Endometrial microvascular endothelial cells (primary cell): ENCODE data around the gene SMARCD2. TPM values are rescaled to one million over a fixed set of nuclear protein-coding genes. Genes with fewer than 3 reads are reported as not detected.
"Not testable (repeated sequence)": the region's sequence is repeated elsewhere in the genome, so short reads cannot be mapped to it uniquely, and the experiment has no call there.

Experiments used
- in situ Hi-C: cut with HindIII; loops from 2 replicates; pipeline ENCODE4 v1.10.0; 2017; ENCODE audit warnings: low sequenced_read_pairs, low pct_unique_long_range_greater_than_20kb; ENCODE audit errors: inconsistent ontology term
- total RNA-seq: library from RNA; depleted of rRNA; stranded (reverse); fragments of >200 nt; gene quantifications from one replicate; pipeline ENCODE4 v1.2.3, GENCODE V29; 2015; ENCODE audit errors: inconsistent ontology term

SMARCD2 gene
- total RNA-seq, 1 donor from 2014 or later, result 81.4 TPM

DNA sequence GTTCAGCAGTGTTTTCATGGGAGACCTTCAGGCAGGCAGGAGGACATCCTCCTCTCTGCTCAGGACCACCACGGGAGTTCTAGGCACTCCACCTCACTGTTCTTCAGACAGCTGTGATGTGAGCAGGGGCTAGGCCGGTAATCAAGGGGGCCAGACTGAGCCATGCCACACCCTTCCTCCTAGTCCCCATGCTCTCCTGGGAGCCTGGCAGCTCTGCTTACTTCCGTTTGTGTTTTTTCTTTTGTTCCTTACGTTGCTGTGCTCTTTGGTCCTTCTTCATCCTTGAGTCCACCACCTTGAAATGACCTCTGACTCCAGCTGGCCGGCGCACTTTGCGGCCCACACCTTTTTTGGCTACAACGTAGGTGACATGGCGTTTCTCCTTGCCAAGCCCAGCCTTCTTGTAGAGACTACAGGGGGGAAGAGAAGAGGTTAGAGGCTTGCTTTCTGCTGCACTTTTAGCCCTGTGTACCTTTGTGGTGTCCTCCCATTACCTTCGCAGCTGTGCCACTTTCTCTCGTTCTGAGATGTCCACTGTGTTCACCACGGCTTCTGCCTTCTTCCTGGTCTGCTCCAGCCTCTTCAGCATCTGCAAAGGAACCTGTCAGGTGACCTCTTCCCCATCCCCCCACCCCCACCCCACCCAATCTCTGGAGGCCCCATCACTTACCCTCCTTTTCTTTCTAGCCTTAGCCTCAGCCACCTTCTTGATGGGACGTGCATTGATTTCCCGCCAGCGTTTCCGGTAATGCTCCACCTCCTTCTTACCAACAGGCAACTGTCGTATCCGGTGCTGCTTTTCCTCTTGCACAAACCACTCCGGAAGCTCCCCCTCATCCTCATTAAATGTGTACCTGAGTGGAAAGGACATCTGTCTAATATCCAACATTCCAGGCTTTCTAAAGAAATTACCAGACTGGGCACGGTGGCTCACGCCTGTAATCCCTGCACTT lies 22.6 kb downstream of the SMARCD2 start:
- in situ Hi-C loops, result no loop called here

DNA sequence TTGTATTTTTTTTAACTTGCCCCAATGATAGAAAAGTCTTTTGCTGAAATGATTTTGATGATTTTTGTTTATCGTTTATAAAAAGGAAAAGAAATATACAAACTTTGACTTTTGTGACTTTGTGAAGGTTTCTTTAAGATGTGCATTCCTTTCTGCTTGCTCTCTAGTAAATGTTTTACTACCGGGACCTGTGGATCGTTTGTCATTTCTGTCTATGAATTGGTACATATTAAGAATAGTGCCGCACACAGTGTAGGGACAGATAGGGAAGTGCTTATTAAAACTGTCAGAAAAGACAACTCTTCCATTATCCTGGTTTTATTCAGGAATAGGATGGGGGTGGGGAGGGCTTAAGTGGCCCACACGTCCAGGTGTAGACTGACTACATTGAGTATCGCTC lies 23.4 kb downstream of the SMARCD2 start:
- in situ Hi-C loops, result no loop called here

- in situ Hi-C loops, result no loop called here
These were observed 24.6 kb downstream of the SMARCD2 start for GRCh38 chr17:63817736-63818385.

DNA sequence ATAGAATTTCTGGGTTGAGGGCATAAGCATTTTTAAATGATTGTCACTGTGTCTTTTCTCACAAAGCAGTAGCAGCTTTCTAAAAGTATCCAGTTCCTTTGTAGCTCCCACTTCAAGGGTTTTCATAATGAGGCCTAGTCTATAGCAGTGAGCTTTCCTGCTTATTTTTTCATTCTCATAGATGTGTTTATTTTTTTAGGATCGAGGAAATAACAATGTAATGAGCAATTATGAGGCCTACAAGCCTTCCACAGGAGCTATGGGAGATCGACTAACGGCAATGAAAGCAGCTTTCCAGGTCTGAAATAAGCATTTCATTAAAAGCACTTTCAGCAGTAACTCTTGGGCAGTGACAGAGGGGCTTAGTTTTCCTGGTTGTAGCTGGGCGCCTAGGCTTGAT lies 25.8 kb downstream of the SMARCD2 start:
- in situ Hi-C loops, result no loop called here

DNA sequence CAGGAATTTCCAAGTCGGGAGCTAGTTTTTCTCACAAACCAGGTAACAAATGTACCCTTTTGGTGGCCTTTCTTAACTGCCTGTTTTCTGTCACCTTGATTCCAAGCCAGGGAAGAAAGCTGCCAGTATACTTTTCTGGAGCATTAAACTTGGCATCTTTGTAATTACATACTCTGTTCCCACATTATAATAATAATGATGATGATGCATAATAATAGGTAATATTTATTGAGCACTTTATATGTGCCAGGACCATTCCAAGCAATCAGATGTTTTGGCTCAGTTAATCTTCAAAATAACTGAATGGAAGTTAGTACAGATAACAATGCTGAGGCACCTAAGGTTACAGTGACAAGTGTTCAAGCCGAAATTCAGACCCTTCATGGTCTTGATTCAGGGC lies 26.4 kb downstream of the SMARCD2 start:
- in situ Hi-C loops, result no loop called here

- in situ Hi-C loops, result no loop called here
These were observed 32.5 kb downstream of the SMARCD2 start for GRCh38 chr17:63809970-63810369.

DNA sequence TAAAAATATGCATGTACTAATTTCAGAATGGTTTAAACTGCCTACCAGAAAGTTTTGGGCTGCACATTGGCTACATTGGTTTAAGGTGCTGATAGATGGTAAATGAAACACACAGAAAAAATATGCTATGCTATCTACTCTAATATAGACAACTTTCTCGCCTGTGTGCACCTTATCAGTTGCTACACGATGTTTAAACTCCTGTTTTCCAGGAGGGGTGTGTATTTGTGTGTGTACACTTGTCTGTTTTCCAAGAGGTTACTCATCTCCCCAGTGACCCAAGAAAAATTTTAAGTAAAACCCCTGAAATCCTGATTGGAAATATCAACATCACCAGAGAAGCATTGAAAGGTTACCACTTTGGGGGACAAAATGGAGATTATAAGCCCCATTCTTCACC lies 36.9 kb downstream of the SMARCD2 start:
- in situ Hi-C loops, result no loop called here

GRCh38 chr17:63804328-63804727 lies 38.2 kb downstream of the SMARCD2 start:
- in situ Hi-C loops, result no loop called here

DNA sequence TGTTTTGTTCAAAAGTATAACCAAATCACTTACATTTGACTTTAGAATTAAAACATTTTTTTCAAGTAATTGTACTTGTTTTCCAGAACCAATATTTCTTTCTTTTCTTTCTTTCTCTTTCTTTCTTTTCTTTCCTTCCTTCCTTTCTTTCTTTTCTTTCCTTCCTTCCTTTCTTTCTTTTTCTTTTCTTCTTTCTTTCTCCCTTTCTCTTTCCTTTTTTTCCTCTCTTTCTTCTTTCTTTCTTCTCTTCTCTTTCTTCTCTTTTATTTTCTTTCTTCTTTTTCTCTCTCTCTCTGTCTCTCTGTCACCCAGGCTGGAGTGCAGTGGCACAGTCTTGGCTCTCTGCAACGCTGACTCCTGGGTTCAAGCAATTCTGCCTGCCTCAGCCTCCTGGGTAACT lies 41.7 kb downstream of the SMARCD2 start:
- in situ Hi-C loops, result no loop called here

DNA sequence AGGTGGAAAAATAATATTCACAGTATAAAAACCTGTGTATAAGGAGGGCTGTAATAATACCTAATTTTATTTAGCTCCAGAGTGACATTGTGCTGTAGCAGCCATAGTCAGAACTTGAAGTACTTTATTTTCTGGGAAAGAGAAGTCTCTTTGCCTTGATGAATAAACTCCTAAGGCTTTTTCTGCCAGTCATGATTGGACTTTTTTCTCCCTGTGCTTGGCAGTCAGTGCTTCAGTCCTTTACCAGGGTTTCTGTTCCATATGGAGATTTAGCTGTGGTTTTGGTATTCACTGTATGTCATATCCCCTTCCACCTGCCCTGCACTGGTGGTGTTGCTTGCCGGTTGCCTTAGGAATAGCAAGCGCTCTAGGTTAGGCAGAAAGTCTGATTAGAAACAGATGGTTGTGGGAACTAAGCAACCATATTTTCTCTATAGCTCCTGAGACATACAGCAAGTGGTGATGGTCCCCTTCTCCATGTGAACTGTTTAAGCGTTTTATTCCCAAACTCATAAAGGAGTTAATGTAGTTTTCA lies 43.8 kb downstream of the SMARCD2 start:
- in situ Hi-C loops, result no loop called here

GRCh38 chr17:63796375-63796774 lies 46.1 kb downstream of the SMARCD2 start:
- in situ Hi-C loops, result not testable (repeated sequence)

GRCh38 chr17:63792055-63792729 lies 50.3 kb downstream of the SMARCD2 start:
- in situ Hi-C loops, result no loop called here

DNA sequence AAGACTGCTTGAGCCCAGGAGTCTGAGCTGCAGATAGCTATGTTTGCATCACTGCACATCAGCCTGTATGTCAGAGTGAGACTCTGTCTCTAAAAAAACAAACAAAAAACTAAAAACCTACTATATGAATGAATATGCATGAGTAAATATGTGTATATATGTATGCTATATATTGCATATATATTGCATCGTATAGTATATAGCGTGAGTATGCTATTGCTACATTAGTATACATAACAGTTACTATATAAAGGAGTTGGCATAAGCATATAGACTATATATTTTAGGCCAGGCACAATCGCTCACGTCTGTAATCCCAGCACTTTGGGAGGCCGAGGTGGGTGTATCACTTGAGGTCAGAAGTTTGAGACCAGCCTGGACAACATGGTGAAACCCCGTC lies 52.4 kb downstream of the SMARCD2 start:
- in situ Hi-C loops, result no loop called here

GRCh38 chr17:63786971-63787711 lies 55.3 kb downstream of the SMARCD2 start:
- in situ Hi-C loops, result no loop called here

- in situ Hi-C loops, result no loop called here
These were observed 56.4 kb downstream of the SMARCD2 start for GRCh38 chr17:63786117-63786516.

GRCh38 chr17:63785556-63785955 lies 56.9 kb downstream of the SMARCD2 start:
- in situ Hi-C loops, result no loop called here

DNA sequence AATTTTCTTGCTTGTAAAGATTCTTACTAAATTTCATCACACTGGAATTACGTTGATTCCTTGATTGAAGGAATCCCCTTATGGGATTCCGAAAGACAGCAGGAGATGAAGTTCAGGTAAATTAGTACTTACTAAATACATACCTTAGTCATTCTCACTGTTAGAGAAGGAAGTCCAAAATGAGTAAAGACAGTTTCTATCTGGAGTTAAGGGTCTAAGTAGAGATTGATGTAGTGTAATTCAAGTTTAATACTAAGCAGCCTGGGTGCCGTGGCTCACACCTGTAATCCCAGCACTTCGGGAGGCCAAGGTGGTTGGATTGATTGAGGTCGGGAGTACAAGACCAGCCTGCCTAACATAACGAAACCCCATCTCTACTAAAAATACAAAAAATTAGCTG lies 59.0 kb downstream of the SMARCD2 start:
- in situ Hi-C loops, result no loop called here
